HCT116 (cell line): ENCODE measurements around the gene ASCL2. TPM values are rescaled to one million over a fixed set of nuclear protein-coding genes. Genes with fewer than 3 reads are reported as not detected.

ENCODE experiments used
- ATAC-seq: fragments of 200-7000 bp; cut with Tn5 transposase; 2 replicates; pipeline ENCODE4 v1.9.1; 2020; ENCODE audit warnings: mild to moderate bottlenecking, moderate library complexity
- BruUV-seq: library from RNA; stranded (reverse); fragments of 400-500 nt; replicated peaks from 2 replicates; lab custom pipeline; 2021; lab: Mats Ljungman, UMichigan
- CTCF ChIA-PET: fragments of 300-600 bp; sonication (Branson Sonifier 250); formaldehyde crosslinking; loops from one replicate; lab custom pipeline; 2021; ENCODE audit warnings: antibody characterized with exemption; lab: Charles Lee
- POLR2A ChIA-PET: fragments of 300-600, 350-600 bp; sonication (Branson Sonifier 250); formaldehyde crosslinking; loops from one replicate; lab custom pipeline; 2021; ENCODE audit warnings: antibody characterized with exemption; lab: Charles Lee
- RAD21 ChIA-PET, 2 experiments: fragments of 300-600 bp; sonication (Branson Sonifier 250); formaldehyde crosslinking; loops; one replicate each; lab custom pipeline; 2023; ENCODE audit warnings: low total read pairs in 2 of 2; ENCODE audit not compliant: uncharacterized antibody in 2 of 2, unreplicated experiment in 2 of 2, low non-redundant PET in 1 of 2; lab: Charles Lee
- DNase-seq: peaks from one replicate; pipeline ENCODE4 v3.0.0-alpha.2; 2010; ENCODE audit warnings: low read depth, low spot score
- H2AFZ ChIP-seq: fragments of 200-600 bp; shearing (Covaris generic), sonication (generic); 2 replicates; pipeline ENCODE4 v1.6.1; 2017; ENCODE audit warnings: low read depth, mixed run types, mixed read lengths, antibody characterized with exemption, low read length; ENCODE audit not compliant: poor library complexity, severe bottlenecking
- H3K27ac ChIP-seq: 2 replicates; pipeline ENCODE4 v1.5.1; 2012; ENCODE audit warnings: low read depth, low read length
- H3K27me3 ChIP-seq: fragments of 200-600 bp; sonication (generic); 2 replicates; pipeline ENCODE4 v1.6.1; 2016; ENCODE audit warnings: mixed run types, low read length, mixed read lengths; ENCODE audit not compliant: insufficient read depth
- H3K36me3 ChIP-seq, 2 experiments: fragments of 200-500 bp in 1 of 2; fragments of 200-600 bp in 1 of 2; sonication (Bioruptor generic) in 1 of 2; sonication (generic) in 1 of 2; 2 replicates each; pipeline versions ENCODE4 v1.5.1 to v1.6.1; 2014 to 2016; ENCODE audit warnings: low read length in 2 of 2, inconsistent platforms in 1 of 2, mixed read lengths in 1 of 2, mixed run types in 1 of 2; ENCODE audit not compliant: insufficient read depth in 2 of 2, control insufficient read depth in 1 of 2
- H3K4me1 ChIP-seq, 2 experiments: fragments of 200-600 bp in 1 of 2; sonication (generic) in 1 of 2; 2 replicates each; pipeline versions ENCODE4 v1.5.1 to v1.6.1; 2012 to 2017; ENCODE audit warnings: low read length in 2 of 2, inconsistent platforms in 1 of 2, mild to moderate bottlenecking in 1 of 2, mixed read lengths in 1 of 2, mixed run types in 1 of 2, moderate library complexity in 1 of 2; ENCODE audit not compliant: insufficient read depth in 2 of 2, control insufficient read depth in 1 of 2
- H3K4me2 ChIP-seq: fragments of 200-600 bp; sonication (generic); 2 replicates; pipeline ENCODE4 v1.6.1; 2017; ENCODE audit warnings: mixed run types, low read length, mixed read lengths
- H3K4me3 ChIP-seq, 2 experiments: fragments of 200-600 bp in 1 of 2; sonication (generic) in 1 of 2; replicated peaks in 1 of 2; 2 replicates each; pipeline ENCODE4 v1.5.1; 2011 to 2016; ENCODE audit warnings: low read length in 2 of 2, control low read depth in 1 of 2, low read depth in 1 of 2, mild to moderate bottlenecking in 1 of 2, mixed read lengths in 1 of 2, mixed run types in 1 of 2
- H3K79me2 ChIP-seq: fragments of 200-600 bp; sonication (generic); 2 replicates; pipeline ENCODE4 v1.6.1; 2017; ENCODE audit warnings: mild to moderate bottlenecking, mixed run types, low read length, moderate library complexity, mixed read lengths; ENCODE audit not compliant: insufficient read depth
- H3K9ac ChIP-seq: fragments of 200-600 bp; sonication (generic); 2 replicates; pipeline ENCODE4 v1.6.1; 2016; ENCODE audit warnings: low read length, mixed read lengths
- H3K9me2 ChIP-seq: fragments of 200-600 bp; sonication (generic), shearing (Covaris generic); 2 replicates; pipeline ENCODE4 v1.6.1; 2017; ENCODE audit warnings: mixed run types, mild to moderate bottlenecking, moderate library complexity; ENCODE audit not compliant: insufficient read depth
- H3K9me3 ChIP-seq, 2 experiments: fragments of 200-500 bp in 1 of 2; fragments of 200-600 bp in 1 of 2; sonication (Bioruptor generic) in 1 of 2; sonication (generic) in 1 of 2; 2 replicates each; pipeline ENCODE4 v1.6.1; 2014 to 2017; ENCODE audit warnings: low read length in 2 of 2, mixed read lengths in 2 of 2, inconsistent platforms in 1 of 2, low read depth in 1 of 2, mild to moderate bottlenecking in 1 of 2, mixed run types in 1 of 2, moderate library complexity in 1 of 2; ENCODE audit not compliant: control insufficient read depth in 1 of 2, insufficient read depth in 1 of 2
- H4K20me1 ChIP-seq: fragments of 200-600 bp; sonication (generic), shearing (Covaris generic); 2 replicates; pipeline ENCODE4 v1.6.1; 2017; ENCODE audit warnings: mixed run types, mild to moderate bottlenecking, moderate library complexity; ENCODE audit not compliant: insufficient read depth
- ELF1 ChIP-seq: IDR thresholded peaks from 2 replicates; pipeline ENCODE4 v1.6.1; 2012; ENCODE audit warnings: low read depth, borderline replicate concordance
- POLR2AphosphoS5 ChIP-seq: IDR thresholded peaks from 2 replicates; pipeline ENCODE4 v1.6.1; 2011; ENCODE audit warnings: mild to moderate bottlenecking, low read depth, low read length, moderate library complexity
- SP1 ChIP-seq: IDR thresholded peaks from 2 replicates; pipeline ENCODE4 v1.6.1; 2012; ENCODE audit warnings: low read depth
- SRF ChIP-seq: IDR thresholded peaks from 2 replicates; pipeline ENCODE4 v1.6.1; 2012; ENCODE audit warnings: low read depth
- intact Hi-C: fragments of 100-400 bp; cut with micrococcal nuclease; formaldehyde crosslinking; loops from 2 replicates; pipeline ENCODE4 v1.10.0; 2022
- total RNA-seq: library from RNA; stranded (reverse); gene quantifications from one replicate; pipeline ENCODE4 v1.2.1, GENCODE V29; 2021; ENCODE audit not compliant: unreplicated experiment
- TF ChIP-seq, protein P1 (sequence below): IDR thresholded peaks from 2 replicates; pipeline ENCODE4 v1.6.1; 2012; ENCODE audit warnings: low read depth

Gene ASCL2
- total RNA-seq, 1 experiment from 2014 or later = not detected

DNA sequence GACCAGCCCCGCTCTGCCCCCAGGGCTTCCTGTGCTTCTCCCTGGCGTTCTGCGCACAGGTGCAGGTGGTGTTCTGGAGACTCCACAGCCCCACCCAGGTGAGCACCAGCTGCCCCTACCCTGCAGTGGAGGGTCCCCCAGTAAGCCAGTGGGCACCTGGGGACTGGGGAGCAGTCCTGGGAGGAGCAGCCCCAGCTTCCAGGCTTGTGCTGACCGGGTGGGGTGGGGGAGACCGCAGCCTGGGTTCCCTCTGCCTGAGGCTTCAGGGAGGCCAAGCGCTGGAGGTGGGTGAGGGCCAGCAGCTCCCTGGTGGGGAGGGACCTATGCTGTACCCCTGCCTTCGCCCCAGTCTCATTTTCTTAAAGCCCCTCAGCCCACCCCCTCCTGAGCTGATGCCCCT, 38.3 kb upstream of the ASCL2 start:
- intact Hi-C loops = loop anchor here (5.0 kb wide), 1 partner anchor 94 kb away; the partner anchor contains the start of gene TSSC4
- POLR2A ChIA-PET = interaction anchor here (1.1 kb wide), 1 partner anchor 68 kb away, joined by 3 read pairs; the partner anchor contains the start of gene CD81
- no peak for ATAC-seq

More for the DNA sequence above, 38.3 kb upstream of the ASCL2 start:
- Histone ChIP-seq H3K4me2 (no peak overlapping the region), H3K79me2 (no peaks in the 10 kb centered on the region), H3K9me3 (no peaks in the 10 kb centered on the region), H3K4me3 (no peak overlapping the region), H4K20me1 (no peaks in the 10 kb centered on the region), H2AFZ (no peak overlapping the region), H3K36me3 (no peaks in the 10 kb centered on the region)
- TF ChIP-seq ELF1 (no peak), POLR2AphosphoS5 (no peak), SRF (no peak), SP1 (no peak)
- TF ChIP-seq, protein P1, sequence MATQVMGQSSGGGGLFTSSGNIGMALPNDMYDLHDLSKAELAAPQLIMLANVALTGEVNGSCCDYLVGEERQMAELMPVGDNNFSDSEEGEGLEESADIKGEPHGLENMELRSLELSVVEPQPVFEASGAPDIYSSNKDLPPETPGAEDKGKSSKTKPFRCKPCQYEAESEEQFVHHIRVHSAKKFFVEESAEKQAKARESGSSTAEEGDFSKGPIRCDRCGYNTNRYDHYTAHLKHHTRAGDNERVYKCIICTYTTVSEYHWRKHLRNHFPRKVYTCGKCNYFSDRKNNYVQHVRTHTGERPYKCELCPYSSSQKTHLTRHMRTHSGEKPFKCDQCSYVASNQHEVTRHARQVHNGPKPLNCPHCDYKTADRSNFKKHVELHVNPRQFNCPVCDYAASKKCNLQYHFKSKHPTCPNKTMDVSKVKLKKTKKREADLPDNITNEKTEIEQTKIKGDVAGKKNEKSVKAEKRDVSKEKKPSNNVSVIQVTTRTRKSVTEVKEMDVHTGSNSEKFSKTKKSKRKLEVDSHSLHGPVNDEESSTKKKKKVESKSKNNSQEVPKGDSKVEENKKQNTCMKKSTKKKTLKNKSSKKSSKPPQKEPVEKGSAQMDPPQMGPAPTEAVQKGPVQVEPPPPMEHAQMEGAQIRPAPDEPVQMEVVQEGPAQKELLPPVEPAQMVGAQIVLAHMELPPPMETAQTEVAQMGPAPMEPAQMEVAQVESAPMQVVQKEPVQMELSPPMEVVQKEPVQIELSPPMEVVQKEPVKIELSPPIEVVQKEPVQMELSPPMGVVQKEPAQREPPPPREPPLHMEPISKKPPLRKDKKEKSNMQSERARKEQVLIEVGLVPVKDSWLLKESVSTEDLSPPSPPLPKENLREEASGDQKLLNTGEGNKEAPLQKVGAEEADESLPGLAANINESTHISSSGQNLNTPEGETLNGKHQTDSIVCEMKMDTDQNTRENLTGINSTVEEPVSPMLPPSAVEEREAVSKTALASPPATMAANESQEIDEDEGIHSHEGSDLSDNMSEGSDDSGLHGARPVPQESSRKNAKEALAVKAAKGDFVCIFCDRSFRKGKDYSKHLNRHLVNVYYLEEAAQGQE = no peak
- TF ChIP-seq, all 23 proteins: peak for 0
- H3K9me2 ChIP-seq = no peaks in the 10 kb centered on the region
- no peak for DNase-seq
- no peaks in the 10 kb centered on the region for H3K27me3 ChIP-seq
- ChIA-PET CTCF (no interaction called here), RAD21 (no interaction called here)
- BruUV-seq = no TSS peak
- H3K9ac ChIP-seq = no peak overlapping the region
- H3K4me1 ChIP-seq = peaks cover 0 to 13% of the 10 kb centered on the region in 2 experiments; a peak in 3 of 4 replicates
- H3K27ac ChIP-seq = no peak overlapping the region
